AG09319 (cell line): ENCODE results near the gene MAP2.

Experiments used
- DNase-seq: peaks from one replicate; pipeline ENCODE4 v3.0.0-alpha.2; 2010; ENCODE audit warnings: low read depth; ENCODE audit errors: extremely low read depth
- TF ChIP-seq, protein P1 (sequence below): IDR thresholded peaks from 2 replicates; pipeline ENCODE4 v1.5.1; 2011; ENCODE audit warnings: low read depth, mild to moderate bottlenecking, inconsistent platforms, low read length, moderate library complexity

Gene MAP2

DNA sequence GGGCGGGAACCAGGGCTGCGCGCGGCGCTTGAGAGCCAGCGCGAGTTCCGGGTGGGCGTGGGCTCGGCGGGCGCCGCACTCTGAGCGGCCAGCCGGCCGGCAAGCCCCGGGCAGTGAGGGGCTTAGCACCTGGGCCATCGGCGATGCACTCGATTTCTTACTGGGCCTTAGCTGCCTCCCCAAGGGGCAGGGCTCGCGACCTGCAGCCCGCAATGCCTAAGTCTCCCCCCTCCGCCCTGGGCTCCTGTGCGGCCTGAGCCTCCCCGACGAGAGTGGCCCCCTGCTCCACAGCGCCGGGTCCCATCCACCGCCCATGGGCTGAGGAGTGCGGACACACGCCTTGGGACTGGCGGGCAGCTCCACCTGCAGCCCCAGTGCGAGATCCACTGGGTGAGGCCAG, 36.5 kb upstream of the MAP2 start:
- no peak for DNase-seq
- TF ChIP-seq, protein P1, sequence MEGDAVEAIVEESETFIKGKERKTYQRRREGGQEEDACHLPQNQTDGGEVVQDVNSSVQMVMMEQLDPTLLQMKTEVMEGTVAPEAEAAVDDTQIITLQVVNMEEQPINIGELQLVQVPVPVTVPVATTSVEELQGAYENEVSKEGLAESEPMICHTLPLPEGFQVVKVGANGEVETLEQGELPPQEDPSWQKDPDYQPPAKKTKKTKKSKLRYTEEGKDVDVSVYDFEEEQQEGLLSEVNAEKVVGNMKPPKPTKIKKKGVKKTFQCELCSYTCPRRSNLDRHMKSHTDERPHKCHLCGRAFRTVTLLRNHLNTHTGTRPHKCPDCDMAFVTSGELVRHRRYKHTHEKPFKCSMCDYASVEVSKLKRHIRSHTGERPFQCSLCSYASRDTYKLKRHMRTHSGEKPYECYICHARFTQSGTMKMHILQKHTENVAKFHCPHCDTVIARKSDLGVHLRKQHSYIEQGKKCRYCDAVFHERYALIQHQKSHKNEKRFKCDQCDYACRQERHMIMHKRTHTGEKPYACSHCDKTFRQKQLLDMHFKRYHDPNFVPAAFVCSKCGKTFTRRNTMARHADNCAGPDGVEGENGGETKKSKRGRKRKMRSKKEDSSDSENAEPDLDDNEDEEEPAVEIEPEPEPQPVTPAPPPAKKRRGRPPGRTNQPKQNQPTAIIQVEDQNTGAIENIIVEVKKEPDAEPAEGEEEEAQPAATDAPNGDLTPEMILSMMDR, result no peak

DNA sequence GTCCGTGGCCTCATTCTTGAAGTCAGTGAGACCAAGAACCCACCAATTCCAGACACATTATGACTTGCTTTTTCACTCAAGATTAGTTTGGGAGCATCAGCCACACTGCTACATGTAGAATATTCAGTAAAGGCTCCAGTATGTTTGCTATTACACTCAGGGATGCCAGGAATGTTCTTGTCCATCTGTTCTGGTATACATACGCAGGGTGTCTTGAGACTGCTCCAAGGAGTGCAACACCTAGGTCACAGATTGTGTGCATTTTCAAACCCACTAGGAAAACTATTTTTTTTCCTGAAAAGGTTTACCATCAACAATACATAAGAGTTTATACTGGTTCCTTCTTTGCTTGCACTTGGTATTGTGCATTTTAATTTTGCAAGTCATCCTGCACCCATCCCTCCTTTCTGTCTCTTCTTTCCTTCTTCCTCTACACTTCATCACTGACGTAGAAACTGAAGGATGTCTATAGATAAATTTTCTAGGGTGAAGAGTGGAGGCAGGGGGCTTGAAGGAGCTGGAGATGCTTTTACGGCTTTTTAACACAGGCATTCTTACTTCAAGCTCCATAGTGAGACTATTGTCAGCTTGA, 35.3 kb upstream of the MAP2 start:
- no peak for DNase-seq
- TF ChIP-seq, protein P1, result no peak

DNA sequence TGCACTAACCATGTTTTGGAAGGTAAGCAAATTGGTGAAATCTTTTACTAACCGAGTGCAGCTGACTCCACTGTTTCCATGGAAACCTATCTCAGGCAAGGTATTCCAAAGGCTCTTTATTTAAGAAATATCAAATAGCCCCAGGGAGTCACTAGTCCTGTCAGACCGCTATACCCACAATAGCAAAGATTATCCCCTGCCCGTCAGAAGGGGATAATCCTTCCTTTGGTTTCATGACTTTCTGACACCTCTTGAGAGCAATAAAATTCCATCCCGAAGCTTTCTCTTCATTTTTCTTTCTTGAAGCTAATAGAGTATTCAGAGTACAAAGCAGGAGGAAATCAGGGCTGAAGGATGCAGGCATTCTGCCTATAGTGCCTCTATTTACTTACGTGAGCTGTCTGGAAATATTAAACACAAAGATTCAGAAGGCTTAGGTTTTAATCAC, 34.7 kb upstream of the MAP2 start:
- TF ChIP-seq, protein P1, result no peak
- no peak for DNase-seq

DNA sequence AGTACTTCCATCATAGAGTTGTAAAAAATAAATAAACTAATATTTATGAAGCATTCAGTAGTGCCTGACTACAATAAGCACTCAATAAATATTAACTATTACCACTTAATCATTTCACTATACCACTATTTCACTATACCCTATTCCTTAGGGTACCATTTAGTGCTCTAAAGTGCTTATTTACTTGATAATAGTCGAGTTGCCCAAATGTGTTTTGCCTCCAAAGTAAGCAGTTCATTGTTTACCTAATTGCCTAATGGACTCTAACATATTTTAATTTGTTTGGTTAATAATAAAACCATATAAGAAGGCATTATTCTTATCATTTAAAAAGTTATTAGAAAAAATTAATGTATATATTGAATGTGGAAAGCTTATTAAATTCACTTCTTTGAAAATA, 33.0 kb upstream of the MAP2 start:
- TF ChIP-seq, protein P1, result no peak
- DNase-seq, result no peak

DNA sequence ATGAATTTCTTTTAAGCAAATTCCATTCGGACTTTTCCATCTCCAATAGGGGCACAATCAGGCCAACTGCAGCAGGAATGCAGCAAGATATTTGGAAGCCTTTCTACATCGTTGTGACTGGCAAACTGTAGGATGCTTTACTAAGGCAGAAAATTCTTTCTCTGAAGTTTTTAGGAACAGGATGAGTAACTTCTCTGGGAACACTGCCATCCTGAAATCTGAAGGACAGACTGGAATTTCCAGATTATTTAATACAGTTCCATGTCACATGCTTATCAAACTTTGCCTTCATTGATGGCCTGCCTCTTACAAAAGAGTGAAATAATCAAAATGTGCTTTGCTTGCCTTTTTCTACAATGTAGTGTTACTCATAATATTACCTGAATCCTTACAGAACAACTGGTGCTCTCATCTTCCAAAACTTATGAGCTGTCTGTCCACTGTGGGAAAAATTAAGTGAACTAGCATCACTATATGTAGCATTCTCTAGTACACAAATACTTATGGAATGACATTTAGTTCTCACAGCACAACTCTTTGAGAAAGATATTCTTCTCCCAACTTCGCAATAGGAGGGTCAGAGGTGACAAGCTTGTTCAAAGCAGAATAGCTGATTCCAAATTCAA, 32.0 kb upstream of the MAP2 start:
- TF ChIP-seq, protein P1, result no peak
- DNase-seq, result no peak

DNA sequence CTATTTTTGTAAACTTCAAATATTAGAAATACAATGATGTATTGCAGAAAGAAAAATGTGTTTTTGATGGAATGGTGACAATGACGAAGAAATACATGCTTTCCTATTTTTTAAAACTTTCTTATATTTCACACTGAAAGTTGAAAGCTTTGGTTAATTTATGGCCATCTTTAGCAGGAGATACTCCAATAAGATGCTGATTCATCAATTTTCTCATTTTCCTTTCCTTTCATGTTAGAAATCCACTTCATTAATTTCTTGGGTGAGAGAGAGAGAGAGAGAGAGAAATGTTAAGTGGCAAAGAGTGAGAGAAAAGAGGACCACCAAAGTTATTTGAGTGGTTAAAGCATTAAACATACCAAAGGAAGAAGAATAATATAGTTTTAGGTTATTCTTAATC, 28.6 kb upstream of the MAP2 start:
- TF ChIP-seq, protein P1, result no peak
- DNase-seq, result no peak

DNA sequence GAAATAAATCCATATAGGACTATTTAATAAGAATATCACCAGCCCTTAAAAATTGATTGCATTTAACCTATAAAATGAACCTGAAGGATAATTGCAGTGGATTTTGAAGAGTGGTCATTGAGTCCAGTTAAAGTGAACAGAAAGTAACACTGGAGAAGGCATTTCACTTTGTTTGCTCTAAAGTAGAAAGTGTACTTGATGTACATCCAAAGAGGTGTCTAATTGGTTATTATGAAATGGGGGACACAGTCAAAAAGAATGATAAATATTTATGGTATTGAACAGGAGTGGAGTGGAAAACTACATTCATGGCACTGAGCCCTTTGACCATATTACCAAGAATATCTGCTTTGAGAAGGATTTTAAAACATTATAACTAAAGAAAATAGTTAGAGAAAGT, 28.2 kb upstream of the MAP2 start:
- TF ChIP-seq, protein P1, result no peak

More for the DNA sequence above, 28.2 kb upstream of the MAP2 start:
- no peak for DNase-seq
